ENCODE data around the gene CLEC4M.
A peak's percentile ranks its signal among the peaks of the same experiment; 100 is the strongest.

CLEC4M gene

GRCh38 chr19:7725791-7726190, 37.3 kb upstream of the CLEC4M start:
- peak; percentile 3 for TF ChIP-seq CTCF (IDR thresholded peaks at IDR 0.05; ENCODE audit: borderline replicate concordance, control extremely low read depth, extremely low read depth, insufficient read depth, missing control alignments)
- peak; percentile 63 for DNase-seq (ENCODE audit: low spot score)
- in situ Hi-C loops (cut with MboI; ENCODE audit: low sequenced_read_pairs, unreplicated experiment), result no loop called here

GRCh38 chr19:7729211-7729610, 33.8 kb upstream of the CLEC4M start:
- in situ Hi-C loops (cut with MboI; ENCODE audit: low sequenced_read_pairs, unreplicated experiment), result no loop called here
- no peak for TF ChIP-seq CTCF (IDR thresholded peaks at IDR 0.05; ENCODE audit: borderline replicate concordance, control extremely low read depth, extremely low read depth, insufficient read depth, missing control alignments)
- no peak for DNase-seq (ENCODE audit: low spot score)

GRCh38 chr19:7729831-7730285, 33.2 kb upstream of the CLEC4M start:
- DNase-seq (ENCODE audit: low spot score), result no peak
- in situ Hi-C loops (cut with MboI; ENCODE audit: low sequenced_read_pairs, unreplicated experiment), result no loop called here
- TF ChIP-seq CTCF (IDR thresholded peaks at IDR 0.05; ENCODE audit: borderline replicate concordance, control extremely low read depth, extremely low read depth, insufficient read depth, missing control alignments), result no peak

- in situ Hi-C loops (cut with MboI; ENCODE audit: low sequenced_read_pairs, unreplicated experiment), result no loop called here
- no peak for TF ChIP-seq CTCF (IDR thresholded peaks at IDR 0.05; ENCODE audit: borderline replicate concordance, control extremely low read depth, extremely low read depth, insufficient read depth, missing control alignments)
- no peak for DNase-seq (ENCODE audit: low spot score)
Observed at GRCh38 chr19:7730286-7731217, 32.5 kb upstream of the CLEC4M start.

- no peak for DNase-seq (ENCODE audit: low spot score)
- no peak for TF ChIP-seq CTCF (IDR thresholded peaks at IDR 0.05; ENCODE audit: borderline replicate concordance, control extremely low read depth, extremely low read depth, insufficient read depth, missing control alignments)
- in situ Hi-C loops (cut with MboI; ENCODE audit: low sequenced_read_pairs, unreplicated experiment), result no loop called here
Observed at GRCh38 chr19:7731218-7731595, 31.8 kb upstream of the CLEC4M start.

GRCh38 chr19:7731615-7732014, 31.4 kb upstream of the CLEC4M start:
- DNase-seq (ENCODE audit: low spot score), result no peak
- in situ Hi-C loops (cut with MboI; ENCODE audit: low sequenced_read_pairs, unreplicated experiment), result no loop called here
- no peak for TF ChIP-seq CTCF (IDR thresholded peaks at IDR 0.05; ENCODE audit: borderline replicate concordance, control extremely low read depth, extremely low read depth, insufficient read depth, missing control alignments)

All from GM13976 (cell line).